ENCODE results near the gene FOXJ3.

The FOXJ3 gene

GRCh38 chr1:42154685-42155084, 180.3 kb downstream of the FOXJ3 start:
- H3K27me3 ChIP-seq (ENCODE audit: insufficient read depth, low read length), result peaks cover 2% of the 10 kb centered on the region
- no peak overlapping the region for H2AFZ ChIP-seq (ENCODE audit: low read depth, low read length)
- H3K4me3 ChIP-seq (ENCODE audit: low read length), result no peak overlapping the region
- no peaks in the 10 kb centered on the region for H3K36me3 ChIP-seq (ENCODE audit: insufficient read depth, low read length)
- H3K4me1 ChIP-seq (ENCODE audit: insufficient read depth, low read length), result no peaks in the 10 kb centered on the region
- H3K9me3 ChIP-seq (ENCODE audit: low read length), result peaks cover 2% of the 10 kb centered on the region

DNA sequence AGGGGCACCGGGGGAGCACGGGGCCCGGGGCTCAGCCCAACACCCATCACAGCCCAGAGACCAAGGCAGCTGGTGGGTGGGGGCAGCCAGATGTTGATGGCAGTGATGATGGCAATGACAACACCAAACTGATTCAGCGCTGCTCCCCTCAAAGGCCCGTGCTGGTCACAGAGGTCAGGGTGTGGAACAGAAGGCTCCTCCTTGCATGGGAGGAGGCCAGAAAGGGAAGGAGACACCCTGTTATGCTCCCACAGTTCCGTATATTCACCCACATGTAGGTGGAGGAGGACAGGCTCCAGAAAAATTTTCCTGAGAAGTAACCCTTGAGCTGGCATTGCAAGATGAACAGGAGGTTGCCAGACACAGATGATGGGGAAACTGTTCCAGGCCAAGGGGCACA, 181.4 kb downstream of the FOXJ3 start:
- Histone ChIP-seq H3K4me3 (ENCODE audit: low read length) (no peak overlapping the region), H3K9me3 (ENCODE audit: low read length) (peaks cover 2% of the 10 kb centered on the region), H3K27me3 (ENCODE audit: insufficient read depth, low read length) (peaks cover 2% of the 10 kb centered on the region), H2AFZ (ENCODE audit: low read depth, low read length) (no peak overlapping the region), H3K4me1 (ENCODE audit: insufficient read depth, low read length) (no peaks in the 10 kb centered on the region), H3K36me3 (ENCODE audit: insufficient read depth, low read length) (no peaks in the 10 kb centered on the region)

GRCh38 chr1:42152907-42153600, 182.0 kb downstream of the FOXJ3 start, which contains the start of gene GUCA2B:
TSS of gene GUCA2B (plus strand) at chr1:42153410. CDS start at chr1:42153451, 41 bp downstream.
- H3K36me3 ChIP-seq (ENCODE audit: insufficient read depth, low read length), result no peaks in the 10 kb centered on the region
- no peaks in the 10 kb centered on the region for H3K4me1 ChIP-seq (ENCODE audit: insufficient read depth, low read length)
- H3K27me3 ChIP-seq (ENCODE audit: insufficient read depth, low read length), result peaks cover 2% of the 10 kb centered on the region
- no peak within 1 kb of the TSS for H2AFZ ChIP-seq (ENCODE audit: low read depth, low read length)
- no peak within 1 kb of the TSS for H3K4me3 ChIP-seq (ENCODE audit: low read length)
- peaks cover 2% of the 10 kb centered on the region for H3K9me3 ChIP-seq (ENCODE audit: low read length)

- Histone ChIP-seq H3K4me3 (ENCODE audit: low read length) (no peak overlapping the region), H3K4me1 (ENCODE audit: insufficient read depth, low read length) (no peaks in the 10 kb centered on the region), H3K9me3 (ENCODE audit: low read length) (peaks cover 2% of the 10 kb centered on the region), H2AFZ (ENCODE audit: low read depth, low read length) (no peak overlapping the region), H3K27me3 (ENCODE audit: insufficient read depth, low read length) (peaks cover 2% of the 10 kb centered on the region), H3K36me3 (ENCODE audit: insufficient read depth, low read length) (no peaks in the 10 kb centered on the region)
Observed at GRCh38 chr1:42152119-42152518, 182.9 kb downstream of the FOXJ3 start.

- H3K27me3 ChIP-seq (ENCODE audit: insufficient read depth, low read length), result peaks cover 2% of the 10 kb centered on the region
- H3K9me3 ChIP-seq (ENCODE audit: low read length), result peaks cover 2% of the 10 kb centered on the region
- no peak overlapping the region for H2AFZ ChIP-seq (ENCODE audit: low read depth, low read length)
- H3K36me3 ChIP-seq (ENCODE audit: insufficient read depth, low read length), result no peaks in the 10 kb centered on the region
- H3K4me3 ChIP-seq (ENCODE audit: low read length), result no peak overlapping the region
- no peaks in the 10 kb centered on the region for H3K4me1 ChIP-seq (ENCODE audit: insufficient read depth, low read length)
Observed at GRCh38 chr1:42150651-42151050, 184.4 kb downstream of the FOXJ3 start.

- Histone ChIP-seq H3K4me1 (ENCODE audit: insufficient read depth, low read length) (peaks cover 9% of the 10 kb centered on the region), H3K27me3 (ENCODE audit: insufficient read depth, low read length) (peaks cover 2% of the 10 kb centered on the region), H2AFZ (ENCODE audit: low read depth, low read length) (no peak overlapping the region), H3K36me3 (ENCODE audit: insufficient read depth, low read length) (no peaks in the 10 kb centered on the region), H3K4me3 (ENCODE audit: low read length) (no peak overlapping the region), H3K9me3 (ENCODE audit: low read length) (no peaks in the 10 kb centered on the region)
Observed at GRCh38 chr1:42148166-42148565, 186.9 kb downstream of the FOXJ3 start.

DNA sequence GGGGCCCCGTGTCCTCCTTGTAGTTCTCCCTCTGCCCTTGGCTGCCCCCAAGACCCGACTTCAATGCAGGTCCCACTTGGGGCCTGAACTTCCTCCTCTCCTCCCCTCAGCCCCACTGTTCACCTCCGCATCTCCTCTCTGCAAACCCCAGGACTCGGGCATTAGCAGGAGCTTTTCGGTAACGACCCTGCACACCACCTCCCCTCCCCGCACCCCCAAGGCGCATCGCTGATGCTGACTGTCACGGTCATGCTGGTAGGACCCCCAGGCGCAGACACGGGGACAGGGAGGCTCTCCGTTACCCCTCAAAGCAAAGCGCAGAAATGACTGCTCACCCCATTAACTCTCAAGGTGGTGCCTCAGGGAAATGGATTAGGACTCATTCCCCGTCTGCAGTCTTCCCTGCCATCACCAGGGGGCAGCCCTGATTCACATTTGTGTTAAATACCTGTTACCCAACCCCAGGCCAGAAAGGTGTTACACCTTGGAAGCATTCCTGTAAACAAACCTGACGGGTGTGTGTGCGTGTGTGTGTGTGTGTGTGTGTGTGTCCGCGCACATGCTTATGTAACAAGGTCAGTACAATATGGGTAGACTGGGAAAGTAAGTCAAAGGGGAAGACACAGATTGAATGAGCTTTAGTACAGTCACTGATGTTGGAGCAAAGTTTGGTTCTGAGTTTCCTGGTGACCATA, 188.3 kb downstream of the FOXJ3 start:
- H3K4me1 ChIP-seq (ENCODE audit: insufficient read depth, low read length), result peaks cover 9% of the 10 kb centered on the region
- no peaks in the 10 kb centered on the region for H3K36me3 ChIP-seq (ENCODE audit: insufficient read depth, low read length)
- H3K4me3 ChIP-seq (ENCODE audit: low read length), result no peak overlapping the region
- H2AFZ ChIP-seq (ENCODE audit: low read depth, low read length), result no peak overlapping the region
- no peaks in the 10 kb centered on the region for H3K27me3 ChIP-seq (ENCODE audit: insufficient read depth, low read length)
- no peaks in the 10 kb centered on the region for H3K9me3 ChIP-seq (ENCODE audit: low read length)

- no peaks in the 10 kb centered on the region for H3K9me3 ChIP-seq (ENCODE audit: low read length)
- no peak overlapping the region for H2AFZ ChIP-seq (ENCODE audit: low read depth, low read length)
- peaks cover 9% of the 10 kb centered on the region for H3K4me1 ChIP-seq (ENCODE audit: insufficient read depth, low read length)
- no peaks in the 10 kb centered on the region for H3K36me3 ChIP-seq (ENCODE audit: insufficient read depth, low read length)
- no peaks in the 10 kb centered on the region for H3K27me3 ChIP-seq (ENCODE audit: insufficient read depth, low read length)
- H3K4me3 ChIP-seq (ENCODE audit: low read length), result no peak overlapping the region
Observed at GRCh38 chr1:42145764-42146625, 189.0 kb downstream of the FOXJ3 start.

- Histone ChIP-seq H3K9me3 (ENCODE audit: low read length) (no peaks in the 10 kb centered on the region), H3K27me3 (ENCODE audit: insufficient read depth, low read length) (no peaks in the 10 kb centered on the region), H3K4me3 (ENCODE audit: low read length) (no peak overlapping the region)
Observed at GRCh38 chr1:42145389-42145716, 189.7 kb downstream of the FOXJ3 start.

GRCh38 chr1:42144711-42145388, 190.2 kb downstream of the FOXJ3 start:
- Histone ChIP-seq H3K4me1 (ENCODE audit: insufficient read depth, low read length) (peaks cover 9% of the 10 kb centered on the region), H3K27me3 (ENCODE audit: insufficient read depth, low read length) (no peaks in the 10 kb centered on the region)

More at GRCh38 chr1:42145389-42145716, 189.7 kb downstream of the FOXJ3 start:
- peaks cover 9% of the 10 kb centered on the region for H3K4me1 ChIP-seq (ENCODE audit: insufficient read depth, low read length)
- H3K36me3 ChIP-seq (ENCODE audit: insufficient read depth, low read length), result no peaks in the 10 kb centered on the region
- no peak overlapping the region for H2AFZ ChIP-seq (ENCODE audit: low read depth, low read length)

DNA sequence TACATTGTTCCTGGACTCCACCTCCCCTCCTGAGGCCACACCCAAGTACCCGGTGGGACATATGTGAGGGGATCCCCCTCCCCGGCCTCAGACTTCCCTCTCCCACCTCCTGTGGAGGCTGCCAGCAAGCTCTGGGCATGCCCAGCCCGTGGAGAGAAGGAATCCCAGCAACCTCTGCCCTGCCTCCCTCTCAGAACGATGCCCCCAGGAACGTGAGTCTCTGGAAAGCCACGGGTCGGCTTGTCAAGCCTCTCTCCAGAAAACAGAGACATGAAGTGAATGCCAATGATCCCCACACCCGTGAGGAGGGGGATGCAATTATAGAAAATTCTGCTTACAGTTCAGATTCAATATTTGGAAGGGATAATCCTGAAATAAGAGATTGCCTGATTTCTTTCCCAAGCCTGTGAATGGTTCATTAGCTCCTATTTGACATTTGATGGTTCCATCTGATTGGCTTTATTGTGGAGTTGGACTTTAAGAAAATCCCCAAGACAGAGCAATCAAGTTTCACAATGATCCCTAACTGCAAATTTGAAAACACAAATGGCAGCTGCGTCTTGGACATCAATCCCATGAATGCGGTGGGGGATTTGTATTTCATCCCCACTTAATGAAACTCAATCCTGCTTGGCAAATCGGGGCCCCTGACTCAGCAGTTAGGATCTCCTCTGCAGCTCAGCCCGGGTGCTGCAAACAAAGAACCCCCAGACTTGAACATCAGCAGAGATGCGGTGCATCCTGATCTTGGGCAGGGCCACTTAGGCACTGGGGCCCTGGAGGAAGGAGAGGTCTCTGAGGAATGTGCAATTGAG, 190.9 kb downstream of the FOXJ3 start:
- Histone ChIP-seq H3K4me3 (ENCODE audit: low read length) (no peak overlapping the region), H3K4me1 (ENCODE audit: insufficient read depth, low read length) (peaks cover 9% of the 10 kb centered on the region), H2AFZ (ENCODE audit: low read depth, low read length) (no peak overlapping the region), H3K27me3 (ENCODE audit: insufficient read depth, low read length) (no peaks in the 10 kb centered on the region), H3K9me3 (ENCODE audit: low read length) (no peaks in the 10 kb centered on the region), H3K36me3 (ENCODE audit: insufficient read depth, low read length) (no peaks in the 10 kb centered on the region)

More at GRCh38 chr1:42144711-42145388, 190.2 kb downstream of the FOXJ3 start:
- no peak overlapping the region for H2AFZ ChIP-seq (ENCODE audit: low read depth, low read length)
- no peaks in the 10 kb centered on the region for H3K9me3 ChIP-seq (ENCODE audit: low read length)
- H3K36me3 ChIP-seq (ENCODE audit: insufficient read depth, low read length), result no peaks in the 10 kb centered on the region
- H3K4me3 ChIP-seq (ENCODE audit: low read length), result no peak overlapping the region
